A549 (cell line): ENCODE results near the gene COX7A2L. TPM values are rescaled to one million over a fixed set of nuclear protein-coding genes. Genes with fewer than 3 reads are reported as not detected.

Source experiments
- ATAC-seq, 2 experiments: fragments of 200-7000 bp in 1 of 2; fragments of >200 bp in 1 of 2; cut with Nextera tagmentation in 1 of 2; cut with Tn5 transposase in 1 of 2; 3 replicates each; pipeline versions ENCODE4 v1.8.0 to v1.9.1; 2018 to 2020; ENCODE audit warnings: mild to moderate bottlenecking in 1 of 2, moderate library complexity in 1 of 2
- CTCF ChIA-PET: fragments of 300-600 bp; sonication (Branson Sonifier 250); formaldehyde crosslinking; extraction: SDS; loops from one replicate; lab custom pipeline; 2021; ENCODE audit warnings: antibody characterized with exemption, inconsistent platforms; lab: Yijun Ruan, JAX
- POLR2A ChIA-PET: fragments of 350-600 bp; formaldehyde crosslinking; extraction: SDS; loops from one replicate; lab custom pipeline; 2021; ENCODE audit warnings: antibody characterized with exemption, inconsistent platforms; lab: Yijun Ruan, JAX
- DNase-seq, 2 experiments: peaks; one replicate each; pipeline versions ENCODE4 v3.0.0 to v3.0.0-alpha.2; 2011 to 2016; ENCODE audit warnings: low read depth in 1 of 2, low spot score in 1 of 2
- FAIRE-seq: peaks from 2 replicates; lab custom pipeline; 2011; peaks lifted over from hg19 to GRCh38; lab: Jason Lieb, UNC
- H3K27ac ChIP-seq, 2 experiments: fragments of >200 bp; sonication (Bioruptor Twin); formaldehyde crosslinking; 3 replicates each; pipeline ENCODE4 v1.5.1; 2016 to 2017
- H3K4me1 ChIP-seq: fragments of >200 bp; sonication (Bioruptor Twin); formaldehyde crosslinking; 3 replicates; pipeline ENCODE4 v1.6.1; 2016
- H3K4me2 ChIP-seq: fragments of >200 bp; sonication (Bioruptor Twin); formaldehyde crosslinking; 3 replicates; pipeline ENCODE4 v1.6.1; 2016
- H3K4me3 ChIP-seq: fragments of >200 bp; sonication (Bioruptor Twin); formaldehyde crosslinking; 3 replicates; pipeline ENCODE4 v1.5.1; 2016
- H3K9me3 ChIP-seq: fragments of >200 bp; sonication (Bioruptor Twin); formaldehyde crosslinking; 3 replicates; pipeline ENCODE4 v1.6.1; 2016
- CBX8 ChIP-seq: fragments of 200-600 bp; sonication (generic); IDR thresholded peaks from 2 replicates; pipeline ENCODE4 v1.6.1; 2016
- CEBPB ChIP-seq, 2 experiments: fragments of >200 bp in 1 of 2; sonication (Bioruptor Twin) in 1 of 2; formaldehyde crosslinking in 1 of 2; IDR thresholded peaks; 2 replicates each; pipeline ENCODE4 v1.6.1; 2012 to 2016
- EHMT2 ChIP-seq: fragments of 200-600 bp; sonication (generic); IDR thresholded peaks from 2 replicates; pipeline ENCODE4 v1.6.1; 2016; ENCODE audit warnings: antibody characterized with exemption, low read depth, mild to moderate bottlenecking, moderate library complexity
- HEYL ChIP-seq: fragments of 250-450 bp; sonication (Bioruptor Pico); IDR thresholded peaks from 2 replicates; pipeline ENCODE4 v1.8.0; 2021; ENCODE audit warnings: mild to moderate bottlenecking, moderate library complexity
- HOXB13 ChIP-seq: fragments of 250-450 bp; sonication (Bioruptor Pico); IDR thresholded peaks from 2 replicates; pipeline ENCODE4 v1.5.0; 2020; ENCODE audit warnings: low read depth, mild to moderate bottlenecking, moderate library complexity
- HOXB5 ChIP-seq: fragments of 250-450 bp; sonication (Bioruptor Pico); IDR thresholded peaks from 2 replicates; pipeline ENCODE4 v1.5.0; 2020; ENCODE audit warnings: mild to moderate bottlenecking, moderate library complexity
- KDM5A ChIP-seq: fragments of 200-600 bp; sonication (generic); IDR thresholded peaks from 2 replicates; pipeline ENCODE4 v1.6.1; 2016; ENCODE audit warnings: antibody characterized with exemption, mild to moderate bottlenecking
- PHF8 ChIP-seq: fragments of 200-600 bp; sonication (generic); IDR thresholded peaks from 2 replicates; pipeline ENCODE4 v1.6.1; 2016; ENCODE audit warnings: low read depth, mild to moderate bottlenecking, antibody characterized with exemption, moderate library complexity, borderline replicate concordance
- RAD21 ChIP-seq, 2 experiments: fragments of >200 bp in 1 of 2; sonication (Bioruptor Twin) in 1 of 2; formaldehyde crosslinking in 1 of 2; IDR thresholded peaks in 1 of 2; conservative IDR thresholded peaks in 1 of 2; 2 replicates in 1 of 2; 3 replicates in 1 of 2; pipeline ENCODE4 v1.6.1; 2012 to 2018; ENCODE audit warnings: inconsistent platforms in 1 of 2
- RFX5 ChIP-seq: fragments of 450-650 bp; IDR thresholded peaks from 2 replicates; pipeline ENCODE4 v1.7.1; 2014; ENCODE audit warnings: antibody characterized with exemption, mild to moderate bottlenecking, moderate library complexity
- SMC3 ChIP-seq: fragments of >200 bp; sonication (Bioruptor Twin); formaldehyde crosslinking; IDR thresholded peaks from 3 replicates; pipeline ENCODE4 v1.6.1; 2018; ENCODE audit warnings: inconsistent platforms
- TFCP2L1 ChIP-seq: fragments of 250-450 bp; sonication (Bioruptor Pico); IDR thresholded peaks from 2 replicates; pipeline ENCODE4 v1.5.0; 2021; ENCODE audit warnings: mild to moderate bottlenecking
- ZFP36 ChIP-seq: fragments of 450-650 bp; IDR thresholded peaks from 2 replicates; pipeline ENCODE4 v1.6.1; 2014; ENCODE audit warnings: borderline replicate concordance; ENCODE audit not compliant: partially characterized antibody
- ZSCAN20 ChIP-seq: fragments of 250-450 bp; sonication (Bioruptor Pico); IDR thresholded peaks from 2 replicates; pipeline ENCODE4 v1.8.0; 2022; ENCODE audit warnings: mild to moderate bottlenecking, moderate library complexity
- WGBS: methylation state at CpG from one replicate; pipeline ENCODE4 v1.1.6; 2017; ENCODE audit errors: missing lambda C conversion rate; 5-methylcytosine and 5-hydroxymethylcytosine counted together
- polyA plus RNA-seq, 4 experiments: library from polyadenylated mRNA; depleted of rRNA in 3 of 4; stranded (reverse); fragments of >200 nt; fragmentation: RNase III in 1 of 4; extraction: RNeasy Plus Mini Kit Qiagen cat#74134 plus additional on column Dnase treatment in 1 of 4; gene quantifications; 2 replicates in 3 of 4; 3 replicates in 1 of 4; pipeline ENCODE4 v1.2.3, GENCODE V29; 2011 to 2017
- TF ChIP-seq, protein P1 (sequence below): fragments of 450-650 bp; IDR thresholded peaks from 2 replicates; pipeline ENCODE4 v1.6.1; 2014; ENCODE audit warnings: antibody characterized with exemption
- TF ChIP-seq, protein P2 (sequence below): fragments of 200-600 bp; sonication (generic); IDR thresholded peaks from 2 replicates; pipeline ENCODE4 v1.6.1; 2016; ENCODE audit warnings: antibody characterized with exemption, mild to moderate bottlenecking, moderate library complexity
- TF ChIP-seq, protein P3 (sequence below): IDR thresholded peaks from 2 replicates; pipeline ENCODE4 v1.6.1; 2012
- TF ChIP-seq, protein P4 (sequence below): IDR thresholded peaks from 2 replicates; pipeline ENCODE4 v1.6.1; 2012; ENCODE audit warnings: low read depth, borderline replicate concordance
- TF ChIP-seq, protein P5 (sequence below): fragments of >200 bp; sonication (Bioruptor Twin); formaldehyde crosslinking; IDR thresholded peaks from 3 replicates; pipeline ENCODE4 v1.5.1; 2016

Gene COX7A2L
- polyA plus RNA-seq, 2 of the 4 experiments (the other 2 are of a cell fraction), result 126 to 258 TPM

DNA sequence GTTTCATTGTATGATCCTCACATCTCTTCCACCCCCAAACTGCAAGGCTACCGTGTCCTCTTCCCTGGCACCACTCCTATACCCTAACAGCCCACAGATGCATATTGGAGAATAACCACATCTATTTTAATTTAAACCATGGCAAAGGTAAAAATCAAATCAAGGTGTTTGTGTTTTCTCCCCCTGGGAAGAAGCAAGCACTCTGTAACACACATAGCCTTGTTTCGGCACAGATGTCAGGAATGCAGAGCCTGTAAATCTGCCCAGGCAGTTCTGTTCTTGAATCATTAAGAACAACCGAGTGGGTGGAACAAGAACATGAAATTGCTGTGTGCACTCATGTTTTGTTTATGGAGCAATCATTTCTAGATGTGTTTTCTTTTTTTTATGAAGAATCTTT is 6.8 kb upstream of the COX7A2L start:
- FAIRE-seq, result no peak
- no peak overlapping the region for H3K27ac ChIP-seq
- TF ChIP-seq, protein P1, sequence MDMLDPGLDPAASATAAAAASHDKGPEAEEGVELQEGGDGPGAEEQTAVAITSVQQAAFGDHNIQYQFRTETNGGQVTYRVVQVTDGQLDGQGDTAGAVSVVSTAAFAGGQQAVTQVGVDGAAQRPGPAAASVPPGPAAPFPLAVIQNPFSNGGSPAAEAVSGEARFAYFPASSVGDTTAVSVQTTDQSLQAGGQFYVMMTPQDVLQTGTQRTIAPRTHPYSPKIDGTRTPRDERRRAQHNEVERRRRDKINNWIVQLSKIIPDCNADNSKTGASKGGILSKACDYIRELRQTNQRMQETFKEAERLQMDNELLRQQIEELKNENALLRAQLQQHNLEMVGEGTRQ, result no peak
- TF ChIP-seq, all 56 proteins: peak for 0
- H3K4me2 ChIP-seq, result no peak overlapping the region
- DNase-seq (no peak), ATAC-seq (0 out of 6 replicates have a peak, but pooled peaks of 1 of the 2 experiments have one; percentile 15)
- H3K9me3 ChIP-seq, result no peaks in the 10 kb centered on the region
- no peak overlapping the region for H3K4me3 ChIP-seq
- ChIA-PET CTCF (interaction anchor here (1.4 to 2.2 kb wide), 2 partner anchors 24 to 498 kb away, joined by 3 to 4 read pairs; no protein-coding TSS in a partner anchor), POLR2A (no interaction called here)
- peaks cover 14% of the 10 kb centered on the region for H3K4me1 ChIP-seq
- WGBS, result 74% methylated on average over 3 of the region's 3 CpGs

DNA sequence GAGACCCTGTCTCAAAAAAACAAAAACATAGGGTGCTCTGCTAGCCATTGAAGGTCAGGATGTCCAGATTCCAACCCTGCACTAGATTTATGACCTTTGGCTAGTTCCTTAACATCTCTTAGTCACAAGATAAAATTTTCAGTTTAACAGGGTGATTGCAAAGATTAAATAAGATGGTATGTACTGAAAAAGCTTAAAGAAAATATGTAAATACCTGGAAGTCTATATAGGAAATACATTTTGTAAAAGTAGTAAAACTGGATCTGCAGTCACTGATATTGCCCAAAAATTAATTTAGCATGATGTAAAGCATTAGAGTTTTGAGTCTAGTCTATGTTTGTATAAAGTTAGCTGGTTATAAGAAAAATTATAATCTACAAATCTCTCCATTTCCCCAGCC is 5.4 kb upstream of the COX7A2L start:
- ATAC-seq (no peak), FAIRE-seq (no peak), DNase-seq (no peak)
- POLR2A ChIA-PET, result no interaction called here
- H3K27ac ChIP-seq, result no peak overlapping the region
- H3K9me3 ChIP-seq, result no peaks in the 10 kb centered on the region
- CTCF ChIA-PET, result no interaction called here
- no peak for TF ChIP-seq PHF8
- TF ChIP-seq, protein P1, result no peak
- TF ChIP-seq CBX8, result no peak
- TF ChIP-seq, protein P2, sequence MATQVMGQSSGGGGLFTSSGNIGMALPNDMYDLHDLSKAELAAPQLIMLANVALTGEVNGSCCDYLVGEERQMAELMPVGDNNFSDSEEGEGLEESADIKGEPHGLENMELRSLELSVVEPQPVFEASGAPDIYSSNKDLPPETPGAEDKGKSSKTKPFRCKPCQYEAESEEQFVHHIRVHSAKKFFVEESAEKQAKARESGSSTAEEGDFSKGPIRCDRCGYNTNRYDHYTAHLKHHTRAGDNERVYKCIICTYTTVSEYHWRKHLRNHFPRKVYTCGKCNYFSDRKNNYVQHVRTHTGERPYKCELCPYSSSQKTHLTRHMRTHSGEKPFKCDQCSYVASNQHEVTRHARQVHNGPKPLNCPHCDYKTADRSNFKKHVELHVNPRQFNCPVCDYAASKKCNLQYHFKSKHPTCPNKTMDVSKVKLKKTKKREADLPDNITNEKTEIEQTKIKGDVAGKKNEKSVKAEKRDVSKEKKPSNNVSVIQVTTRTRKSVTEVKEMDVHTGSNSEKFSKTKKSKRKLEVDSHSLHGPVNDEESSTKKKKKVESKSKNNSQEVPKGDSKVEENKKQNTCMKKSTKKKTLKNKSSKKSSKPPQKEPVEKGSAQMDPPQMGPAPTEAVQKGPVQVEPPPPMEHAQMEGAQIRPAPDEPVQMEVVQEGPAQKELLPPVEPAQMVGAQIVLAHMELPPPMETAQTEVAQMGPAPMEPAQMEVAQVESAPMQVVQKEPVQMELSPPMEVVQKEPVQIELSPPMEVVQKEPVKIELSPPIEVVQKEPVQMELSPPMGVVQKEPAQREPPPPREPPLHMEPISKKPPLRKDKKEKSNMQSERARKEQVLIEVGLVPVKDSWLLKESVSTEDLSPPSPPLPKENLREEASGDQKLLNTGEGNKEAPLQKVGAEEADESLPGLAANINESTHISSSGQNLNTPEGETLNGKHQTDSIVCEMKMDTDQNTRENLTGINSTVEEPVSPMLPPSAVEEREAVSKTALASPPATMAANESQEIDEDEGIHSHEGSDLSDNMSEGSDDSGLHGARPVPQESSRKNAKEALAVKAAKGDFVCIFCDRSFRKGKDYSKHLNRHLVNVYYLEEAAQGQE, result no peak
- no peak for TF ChIP-seq RAD21 (conservative IDR thresholded peaks at IDR 0.05 in 1 of 2, IDR thresholded peaks at IDR 0.05 in 1 of 2)
- TF ChIP-seq ZFP36, result no peak
- TF ChIP-seq, protein P3, sequence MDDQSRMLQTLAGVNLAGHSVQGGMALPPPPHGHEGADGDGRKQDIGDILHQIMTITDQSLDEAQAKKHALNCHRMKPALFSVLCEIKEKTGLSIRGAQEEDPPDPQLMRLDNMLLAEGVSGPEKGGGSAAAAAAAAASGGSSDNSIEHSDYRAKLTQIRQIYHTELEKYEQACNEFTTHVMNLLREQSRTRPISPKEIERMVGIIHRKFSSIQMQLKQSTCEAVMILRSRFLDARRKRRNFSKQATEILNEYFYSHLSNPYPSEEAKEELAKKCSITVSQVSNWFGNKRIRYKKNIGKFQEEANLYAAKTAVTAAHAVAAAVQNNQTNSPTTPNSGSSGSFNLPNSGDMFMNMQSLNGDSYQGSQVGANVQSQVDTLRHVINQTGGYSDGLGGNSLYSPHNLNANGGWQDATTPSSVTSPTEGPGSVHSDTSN, result no peak
- TF ChIP-seq, protein P4, sequence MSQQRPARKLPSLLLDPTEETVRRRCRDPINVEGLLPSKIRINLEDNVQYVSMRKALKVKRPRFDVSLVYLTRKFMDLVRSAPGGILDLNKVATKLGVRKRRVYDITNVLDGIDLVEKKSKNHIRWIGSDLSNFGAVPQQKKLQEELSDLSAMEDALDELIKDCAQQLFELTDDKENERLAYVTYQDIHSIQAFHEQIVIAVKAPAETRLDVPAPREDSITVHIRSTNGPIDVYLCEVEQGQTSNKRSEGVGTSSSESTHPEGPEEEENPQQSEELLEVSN, result no peak
- TF ChIP-seq EHMT2, result no peak
- no peak for TF ChIP-seq SMC3
- TF ChIP-seq KDM5A, result no peak
- no peak for TF ChIP-seq ZSCAN20 (CRISPR knock-in tag)
- TF ChIP-seq, protein P5, sequence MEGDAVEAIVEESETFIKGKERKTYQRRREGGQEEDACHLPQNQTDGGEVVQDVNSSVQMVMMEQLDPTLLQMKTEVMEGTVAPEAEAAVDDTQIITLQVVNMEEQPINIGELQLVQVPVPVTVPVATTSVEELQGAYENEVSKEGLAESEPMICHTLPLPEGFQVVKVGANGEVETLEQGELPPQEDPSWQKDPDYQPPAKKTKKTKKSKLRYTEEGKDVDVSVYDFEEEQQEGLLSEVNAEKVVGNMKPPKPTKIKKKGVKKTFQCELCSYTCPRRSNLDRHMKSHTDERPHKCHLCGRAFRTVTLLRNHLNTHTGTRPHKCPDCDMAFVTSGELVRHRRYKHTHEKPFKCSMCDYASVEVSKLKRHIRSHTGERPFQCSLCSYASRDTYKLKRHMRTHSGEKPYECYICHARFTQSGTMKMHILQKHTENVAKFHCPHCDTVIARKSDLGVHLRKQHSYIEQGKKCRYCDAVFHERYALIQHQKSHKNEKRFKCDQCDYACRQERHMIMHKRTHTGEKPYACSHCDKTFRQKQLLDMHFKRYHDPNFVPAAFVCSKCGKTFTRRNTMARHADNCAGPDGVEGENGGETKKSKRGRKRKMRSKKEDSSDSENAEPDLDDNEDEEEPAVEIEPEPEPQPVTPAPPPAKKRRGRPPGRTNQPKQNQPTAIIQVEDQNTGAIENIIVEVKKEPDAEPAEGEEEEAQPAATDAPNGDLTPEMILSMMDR, result no peak
- TF ChIP-seq TFCP2L1 (CRISPR knock-in tag), result no peak
- TF ChIP-seq HOXB13, result no peak
- TF ChIP-seq CEBPB (IDR thresholded peaks at IDR 0.05), result no peak
- TF ChIP-seq RFX5, result no peak
- no peak for TF ChIP-seq HOXB5 (CRISPR knock-in tag)
- TF ChIP-seq HEYL (CRISPR knock-in tag), result no peak
- no peak overlapping the region for H3K4me3 ChIP-seq
- H3K4me2 ChIP-seq, result no peak overlapping the region
- H3K4me1 ChIP-seq, result peaks cover 19% of the 10 kb centered on the region
